ENCODE data around the gene SMARCD3.
A peak's percentile ranks its signal among the peaks of the same experiment; 100 is the strongest.

Gene SMARCD3

GRCh38 chr7:151237244-151238189 is 11.0 kb downstream of the SMARCD3 start:
- DNase-seq (ENCODE audit: low read depth in 2 of 2): no peak

- no peak for DNase-seq (ENCODE audit: low read depth in 2 of 2)
Observed at GRCh38 chr7:151236406-151236805, 12.1 kb downstream of the SMARCD3 start.

GRCh38 chr7:151235091-151235787 is 13.3 kb downstream of the SMARCD3 start:
- DNase-seq (ENCODE audit: low read depth in 2 of 2): no peak

GRCh38 chr7:151233804-151234203 is 14.7 kb downstream of the SMARCD3 start:
- DNase-seq (ENCODE audit: low read depth in 2 of 2): no peak

GRCh38 chr7:151232917-151233701 is 15.4 kb downstream of the SMARCD3 start:
- DNase-seq (ENCODE audit: low read depth in 2 of 2): peak; percentile 58 to 71

- DNase-seq (ENCODE audit: low read depth in 2 of 2): peak; percentile 84 to 91
Observed at GRCh38 chr7:151232091-151232916, 16.2 kb downstream of the SMARCD3 start, which contains the start of gene CHPF2. CHPF2 (plus strand) TSS chr7:151232483; CDS start chr7:151234012, 1,529 bp downstream.

- DNase-seq (ENCODE audit: low read depth in 2 of 2): no peak
Observed at GRCh38 chr7:151231080-151231479, 17.4 kb downstream of the SMARCD3 start.

GRCh38 chr7:151229249-151229648 is 19.2 kb downstream of the SMARCD3 start:
- DNase-seq (ENCODE audit: low read depth in 2 of 2): no peak

- DNase-seq (ENCODE audit: low read depth in 2 of 2): no peak
Observed at GRCh38 chr7:151228024-151228866, 20.2 kb downstream of the SMARCD3 start.

- DNase-seq (ENCODE audit: low read depth in 2 of 2): peak; percentile 98
Observed at GRCh38 chr7:151226875-151227782, 21.4 kb downstream of the SMARCD3 start, which contains the start of gene ABCF2. ABCF2 (minus strand) TSS chr7:151227205; CDS start chr7:151226458, 747 bp downstream.

GRCh38 chr7:151226560-151226874 is 22.0 kb downstream of the SMARCD3 start:
- DNase-seq (ENCODE audit: low read depth in 2 of 2): no peak

GRCh38 chr7:151225948-151226510 is 22.5 kb downstream of the SMARCD3 start:
- DNase-seq (ENCODE audit: low read depth in 2 of 2): no peak

- no peak for DNase-seq (ENCODE audit: low read depth in 2 of 2)
Observed at GRCh38 chr7:151223728-151224127, 24.8 kb downstream of the SMARCD3 start.

- DNase-seq (ENCODE audit: low read depth in 2 of 2): no peak
Observed at GRCh38 chr7:151218170-151218569, 30.3 kb downstream of the SMARCD3 start.

GRCh38 chr7:151215396-151215795 is 33.1 kb downstream of the SMARCD3 start:
- no peak for DNase-seq (ENCODE audit: low read depth in 2 of 2)

- DNase-seq (ENCODE audit: low read depth in 2 of 2): no peak
Observed at GRCh38 chr7:151213826-151214225, 34.7 kb downstream of the SMARCD3 start.

- DNase-seq (ENCODE audit: low read depth in 2 of 2): no peak
Observed at GRCh38 chr7:151212626-151213025, 35.9 kb downstream of the SMARCD3 start.

GRCh38 chr7:151211155-151211772 is 37.2 kb downstream of the SMARCD3 start:
- no peak for DNase-seq (ENCODE audit: low read depth in 2 of 2)
